ENCODE measurements around the gene CEPT1. TPM values are rescaled to one million over a fixed set of nuclear protein-coding genes. Genes with fewer than 3 reads are reported as not detected.

Gene CEPT1
- polyA plus RNA-seq, 4 donors, result 10.0 to 62.1 (median 18.2) TPM

DNA sequence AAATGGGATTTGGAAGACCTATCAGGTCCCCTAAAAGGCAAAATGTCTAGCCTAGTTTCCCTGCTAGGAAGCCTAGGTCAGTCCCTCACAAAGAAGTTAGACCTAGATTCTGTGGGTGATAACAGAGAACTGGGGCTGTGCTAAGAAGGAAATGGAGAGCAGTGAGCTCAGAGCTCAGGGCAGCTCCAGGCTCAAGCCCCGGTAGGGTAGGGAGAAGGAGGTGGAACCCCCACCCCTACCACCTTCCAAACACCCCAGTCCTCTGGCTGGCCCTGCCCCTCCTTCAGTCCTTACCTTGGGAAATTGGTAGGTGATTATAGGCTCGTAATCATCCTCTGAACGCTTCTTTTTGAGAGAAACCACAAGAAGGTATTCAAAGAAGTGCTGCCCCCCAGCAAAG lies 59.3 kb downstream of the CEPT1 start:
- WGBS, 3 donors, result 71 to 88% (median 82%) methylated on average over 3 of the region's 3 CpGs
- Histone ChIP-seq H3K4me3 (ENCODE audit: low read depth in 1 of 3, low read length in 3 of 3) (peak overlapping the region in 2 of 3 donors; percentile 33 to 58), H3K27ac (ENCODE audit: low read depth in 1 of 3, low read length in 2 of 3) (peak overlapping the region in 2 of 3 donors; percentile 53 to 59), H3K9me3 (ENCODE audit: control insufficient read depth in 2 of 2, insufficient read depth in 1 of 2, low read depth in 1 of 2, low read length in 1 of 2) (no peaks in the 10 kb centered on the region), H3K36me3 (ENCODE audit: control insufficient read depth in 3 of 3, insufficient read depth in 2 of 3, low read depth in 1 of 3, low read length in 3 of 3) (peaks cover 8 to 56% (median 30%) of the 10 kb centered on the region in 3 donors), H3K27me3 (ENCODE audit: control insufficient read depth in 3 of 3, insufficient read depth in 3 of 3, low read length in 3 of 3) (no peaks in the 10 kb centered on the region), H3K4me1 (ENCODE audit: control insufficient read depth in 3 of 3, insufficient read depth in 2 of 3, low read depth in 1 of 3, low read length in 2 of 3) (peaks cover 0 to 44% (median 15%) of the 10 kb centered on the region in 3 donors)
- FAIRE-seq, result no peak
- no peak for DNase-seq

DNA sequence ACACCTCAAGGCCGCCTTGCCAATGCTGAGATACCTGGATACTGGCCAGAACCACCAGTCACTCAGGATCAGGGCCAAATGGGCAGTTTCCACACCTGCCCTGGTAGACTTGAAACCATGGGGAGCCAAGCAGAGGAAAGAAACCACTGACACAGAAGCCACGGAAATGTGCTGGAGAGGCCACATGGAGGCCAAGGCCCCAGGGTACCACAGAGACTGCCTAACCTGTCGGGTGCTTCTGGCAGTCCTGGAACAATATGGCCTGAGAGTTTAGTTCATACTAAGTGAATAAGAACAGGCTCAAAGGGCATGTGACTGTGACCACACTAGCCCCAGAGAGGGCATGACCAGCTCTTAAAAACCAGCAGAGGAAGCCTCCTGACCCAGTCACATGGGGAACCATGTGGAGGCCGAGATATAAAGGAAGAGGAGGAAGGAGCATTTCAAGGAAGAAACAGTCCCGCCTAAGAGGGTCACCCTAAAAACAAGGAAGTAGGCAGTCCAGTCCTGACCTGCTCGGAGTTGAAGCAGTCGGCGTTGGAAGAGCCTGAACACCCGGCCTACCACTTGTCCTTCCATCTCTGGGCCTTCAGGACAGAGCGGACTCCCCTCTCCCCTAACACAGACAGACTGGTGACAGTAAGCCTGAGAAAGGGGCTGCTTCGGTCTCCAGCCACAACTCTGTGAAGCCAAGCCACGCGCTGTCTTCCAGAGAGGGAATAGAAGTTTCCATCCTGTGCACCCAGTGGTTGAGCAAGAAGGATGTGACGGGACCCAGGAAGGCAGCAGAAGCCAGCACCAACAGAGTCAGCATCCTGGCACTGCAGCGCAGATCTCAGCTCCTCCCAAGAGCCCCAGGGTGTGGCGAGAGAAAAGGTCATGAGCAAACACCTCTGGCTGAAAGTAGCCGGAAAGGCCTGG lies 60.1 kb downstream of the CEPT1 start, which contains the start of gene DENND2D:
Gene DENND2D (minus strand): TSS at position 766 of the 921 bp plus-strand sequence. CDS start 187 bp downstream, at position 579.
- Histone ChIP-seq H3K4me1 (ENCODE audit: control insufficient read depth in 3 of 3, insufficient read depth in 2 of 3, low read depth in 1 of 3, low read length in 2 of 3) (peaks cover 0 to 44% (median 15%) of the 10 kb centered on the region in 3 donors), H3K4me3 (ENCODE audit: low read depth in 1 of 3, low read length in 3 of 3) (peak within 1 kb of the TSS; percentile 1 to 58 (median 33)), H3K27ac (ENCODE audit: low read depth in 1 of 3, low read length in 2 of 3) (peak within 1 kb of the TSS; percentile 2 to 70 (median 56)), H3K9me3 (ENCODE audit: control insufficient read depth in 2 of 2, insufficient read depth in 1 of 2, low read depth in 1 of 2, low read length in 1 of 2) (no peaks in the 10 kb centered on the region), H3K27me3 (ENCODE audit: control insufficient read depth in 3 of 3, insufficient read depth in 3 of 3, low read length in 3 of 3) (no peaks in the 10 kb centered on the region), H3K36me3 (ENCODE audit: control insufficient read depth in 3 of 3, insufficient read depth in 2 of 3, low read depth in 1 of 3, low read length in 3 of 3) (peaks cover 8 to 50% (median 26%) of the 10 kb centered on the region in 3 donors)
- DNase-seq (peak in 1 of 2 donors; percentile 70), FAIRE-seq (no peak)
- WGBS, 3 donors, result 67 to 72% (median 67%) methylated on average over 17 of the region's 17 CpGs

DNA sequence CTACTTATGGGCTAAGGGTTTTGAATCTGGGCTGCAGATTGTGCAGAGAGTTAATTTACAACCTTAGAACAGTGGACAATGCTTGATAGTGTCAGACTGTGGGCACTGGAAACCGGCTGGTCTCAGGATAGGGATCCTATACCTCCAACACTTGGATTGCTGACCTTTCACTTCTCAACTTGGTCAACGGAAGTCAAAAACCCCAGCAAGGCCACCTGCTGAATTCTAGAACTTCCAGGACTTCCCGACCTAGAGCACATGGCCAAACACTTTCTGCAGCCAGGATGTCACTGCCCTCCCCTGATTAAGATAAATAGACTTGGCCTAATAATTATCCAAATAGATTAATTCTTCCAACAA lies 60.8 kb downstream of the CEPT1 start:
- FAIRE-seq (no peak), DNase-seq (no peak)
- peak overlapping the region; percentile 2 to 59 (median 39) for H3K27ac ChIP-seq (ENCODE audit: low read depth in 1 of 3, low read length in 2 of 3)
- no peaks in the 10 kb centered on the region for H3K9me3 ChIP-seq (ENCODE audit: control insufficient read depth in 2 of 2, insufficient read depth in 1 of 2, low read depth in 1 of 2, low read length in 1 of 2)
- WGBS, 3 donors, result 44 to 75% (median 60%) methylated on average over 3 of the region's 3 CpGs
- no peaks in the 10 kb centered on the region for H3K27me3 ChIP-seq (ENCODE audit: control insufficient read depth in 3 of 3, insufficient read depth in 3 of 3, low read length in 3 of 3)
- peaks cover 8 to 46% (median 23%) of the 10 kb centered on the region in 3 donors for H3K36me3 ChIP-seq (ENCODE audit: control insufficient read depth in 3 of 3, insufficient read depth in 2 of 3, low read depth in 1 of 3, low read length in 3 of 3)
- peak overlapping the region in 1 of 3 donors; percentile 58 for H3K4me3 ChIP-seq (ENCODE audit: low read depth in 1 of 3, low read length in 3 of 3)
- peaks cover 0 to 40% (median 15%) of the 10 kb centered on the region in 3 donors for H3K4me1 ChIP-seq (ENCODE audit: control insufficient read depth in 3 of 3, insufficient read depth in 2 of 3, low read depth in 1 of 3, low read length in 2 of 3)

DNA sequence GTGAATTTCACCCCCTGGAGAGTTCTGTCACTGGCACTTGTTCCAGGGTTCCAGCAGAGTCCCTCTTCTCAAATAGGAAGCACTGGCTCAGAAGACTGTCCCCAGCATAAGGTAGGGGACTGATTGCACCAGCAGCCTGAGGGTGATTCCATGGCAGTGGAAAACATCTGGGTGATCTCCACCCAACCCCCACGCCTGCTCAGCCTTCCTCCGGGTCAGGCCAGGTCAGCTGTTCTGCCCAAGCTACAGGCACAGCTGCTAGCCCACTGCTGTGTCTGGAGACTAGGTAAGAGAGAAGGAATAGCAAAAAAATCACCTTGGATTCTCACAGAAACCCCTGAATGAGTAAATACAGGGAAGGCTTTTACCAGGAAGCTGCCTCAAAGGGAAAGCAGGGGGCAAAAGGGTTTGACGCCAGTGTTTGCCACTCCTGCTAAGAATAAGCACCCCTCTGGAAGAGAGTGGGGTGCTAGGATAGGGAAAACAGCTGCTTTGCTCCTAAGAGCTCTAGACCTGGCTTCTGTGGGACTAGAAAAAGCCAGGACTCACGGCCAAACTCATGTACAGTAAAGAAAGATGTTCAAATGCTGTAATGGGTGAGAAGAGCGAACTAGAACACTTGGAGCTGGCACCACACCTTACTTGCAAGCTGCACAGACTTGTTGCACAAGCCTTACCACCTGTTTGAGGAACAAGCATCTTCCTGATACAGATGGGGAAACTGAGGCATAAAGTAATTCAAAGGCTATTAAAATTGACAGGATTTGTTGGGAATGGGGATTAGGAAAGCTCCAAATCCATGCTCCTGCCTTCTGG lies 61.5 kb downstream of the CEPT1 start:
- WGBS, 3 donors, result 68 to 79% (median 73%) methylated on average over 5 of the region's 5 CpGs
- peak overlapping the region in 2 of 3 donors; percentile 56 to 70 for H3K27ac ChIP-seq (ENCODE audit: low read depth in 1 of 3, low read length in 2 of 3)
- peaks cover 8 to 39% (median 16%) of the 10 kb centered on the region in 3 donors for H3K36me3 ChIP-seq (ENCODE audit: control insufficient read depth in 3 of 3, insufficient read depth in 2 of 3, low read depth in 1 of 3, low read length in 3 of 3)
- FAIRE-seq (no peak), DNase-seq (no peak)
- H3K4me3 ChIP-seq (ENCODE audit: low read depth in 1 of 3, low read length in 3 of 3), result peak overlapping the region in 1 of 3 donors; percentile 58
- H3K9me3 ChIP-seq (ENCODE audit: control insufficient read depth in 2 of 2, insufficient read depth in 1 of 2, low read depth in 1 of 2, low read length in 1 of 2), result no peaks in the 10 kb centered on the region
- peaks cover 0 to 36% (median 15%) of the 10 kb centered on the region in 3 donors for H3K4me1 ChIP-seq (ENCODE audit: control insufficient read depth in 3 of 3, insufficient read depth in 2 of 3, low read depth in 1 of 3, low read length in 2 of 3)
- H3K27me3 ChIP-seq (ENCODE audit: control insufficient read depth in 3 of 3, insufficient read depth in 3 of 3, low read length in 3 of 3), result no peaks in the 10 kb centered on the region

DNA sequence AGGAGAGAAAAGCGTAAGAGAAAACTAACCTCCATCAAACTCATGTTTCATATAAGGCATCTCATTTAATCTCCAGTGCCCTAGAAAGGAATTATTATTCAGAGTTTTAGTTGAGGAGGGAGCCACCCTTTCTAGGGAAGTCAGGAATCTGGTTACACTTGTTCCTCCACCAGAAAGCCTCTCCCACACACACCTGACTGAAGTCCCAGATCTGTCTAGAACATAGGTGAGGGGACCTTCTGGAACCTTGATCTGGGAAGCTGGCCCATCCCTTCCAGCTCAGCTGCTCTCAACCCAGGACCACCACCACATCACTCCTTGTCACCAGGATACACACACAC lies 62.3 kb downstream of the CEPT1 start:
- WGBS, 3 donors, result 89 to 95% (median 89%) methylated on average over 1 of the region's 1 CpG
- Histone ChIP-seq H3K4me1 (ENCODE audit: control insufficient read depth in 3 of 3, insufficient read depth in 2 of 3, low read depth in 1 of 3, low read length in 2 of 3) (peaks cover 0 to 36% (median 15%) of the 10 kb centered on the region in 3 donors), H3K27me3 (ENCODE audit: control insufficient read depth in 3 of 3, insufficient read depth in 3 of 3, low read length in 3 of 3) (no peaks in the 10 kb centered on the region), H3K36me3 (ENCODE audit: control insufficient read depth in 3 of 3, insufficient read depth in 2 of 3, low read depth in 1 of 3, low read length in 3 of 3) (peaks cover 6 to 33% (median 9%) of the 10 kb centered on the region in 3 donors), H3K9me3 (ENCODE audit: control insufficient read depth in 2 of 2, insufficient read depth in 1 of 2, low read depth in 1 of 2, low read length in 1 of 2) (no peaks in the 10 kb centered on the region), H3K27ac (ENCODE audit: low read depth in 1 of 3, low read length in 2 of 3) (peak overlapping the region; percentile 79 to 97 (median 88)), H3K4me3 (ENCODE audit: low read depth in 1 of 3, low read length in 3 of 3) (peak overlapping the region in 1 of 3 donors; percentile 16)
- DNase-seq, result peak; percentile 64 to 69
- FAIRE-seq, result no peak

DNA sequence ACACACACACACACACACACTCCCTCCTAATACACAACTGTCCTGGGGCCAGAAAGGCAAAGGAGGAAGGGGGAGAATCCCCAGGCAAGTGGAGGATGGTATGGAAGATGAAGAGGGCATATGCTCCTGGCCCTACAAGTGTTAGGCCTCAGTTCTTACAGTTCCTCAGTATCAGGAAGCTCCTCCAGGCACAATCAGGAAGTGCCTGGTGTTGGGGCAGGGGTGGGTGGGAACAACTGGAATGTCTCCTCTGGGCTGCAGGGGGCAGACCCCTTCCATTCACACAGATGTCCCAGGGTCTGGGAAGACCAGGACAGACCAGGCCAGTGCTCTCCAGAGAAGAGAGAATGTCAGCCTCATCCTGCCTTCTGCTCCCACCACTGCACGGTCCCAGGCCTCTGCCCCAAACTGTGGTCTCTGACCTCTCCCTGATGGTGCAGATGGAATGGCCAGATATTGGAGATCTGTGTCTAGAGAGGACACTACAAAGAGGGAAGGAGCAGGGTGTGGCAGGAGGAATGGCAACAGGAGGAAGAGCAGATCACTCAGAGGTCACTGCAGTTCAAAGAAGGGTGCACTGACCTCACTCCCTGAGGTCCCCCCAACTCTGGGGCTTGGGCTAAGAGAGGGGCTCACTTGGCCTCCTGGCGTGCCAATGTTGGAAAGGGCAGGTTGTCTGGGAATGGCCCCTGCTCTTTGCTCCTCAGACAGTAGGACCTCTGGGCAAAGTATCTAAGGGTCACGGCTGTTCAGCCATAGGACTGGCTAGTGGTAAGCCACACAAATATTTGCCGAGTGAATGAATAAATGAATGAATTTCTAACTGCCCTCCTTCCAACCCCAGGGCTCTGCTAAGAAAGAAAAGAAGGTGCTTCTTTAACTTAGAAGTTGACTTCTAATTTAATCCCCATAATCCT lies 62.9 kb downstream of the CEPT1 start:
- 15 to 51% (median 19%) methylated on average over 4 of the region's 4 CpGs for WGBS, 3 donors
- no peaks in the 10 kb centered on the region for H3K9me3 ChIP-seq (ENCODE audit: control insufficient read depth in 2 of 2, insufficient read depth in 1 of 2, low read depth in 1 of 2, low read length in 1 of 2)
- peaks cover 0 to 36% (median 15%) of the 10 kb centered on the region in 3 donors for H3K4me1 ChIP-seq (ENCODE audit: control insufficient read depth in 3 of 3, insufficient read depth in 2 of 3, low read depth in 1 of 3, low read length in 2 of 3)
- peak overlapping the region; percentile 79 to 97 (median 88) for H3K27ac ChIP-seq (ENCODE audit: low read depth in 1 of 3, low read length in 2 of 3)
- DNase-seq (peak; percentile 48 to 59), FAIRE-seq (no peak)
- H3K36me3 ChIP-seq (ENCODE audit: control insufficient read depth in 3 of 3, insufficient read depth in 2 of 3, low read depth in 1 of 3, low read length in 3 of 3), result peaks cover 0 to 27% (median 8%) of the 10 kb centered on the region in 3 donors
- no peaks in the 10 kb centered on the region for H3K27me3 ChIP-seq (ENCODE audit: control insufficient read depth in 3 of 3, insufficient read depth in 3 of 3, low read length in 3 of 3)
- H3K4me3 ChIP-seq (ENCODE audit: low read depth in 1 of 3, low read length in 3 of 3), result peak overlapping the region; percentile 52 to 98 (median 82)

DNA sequence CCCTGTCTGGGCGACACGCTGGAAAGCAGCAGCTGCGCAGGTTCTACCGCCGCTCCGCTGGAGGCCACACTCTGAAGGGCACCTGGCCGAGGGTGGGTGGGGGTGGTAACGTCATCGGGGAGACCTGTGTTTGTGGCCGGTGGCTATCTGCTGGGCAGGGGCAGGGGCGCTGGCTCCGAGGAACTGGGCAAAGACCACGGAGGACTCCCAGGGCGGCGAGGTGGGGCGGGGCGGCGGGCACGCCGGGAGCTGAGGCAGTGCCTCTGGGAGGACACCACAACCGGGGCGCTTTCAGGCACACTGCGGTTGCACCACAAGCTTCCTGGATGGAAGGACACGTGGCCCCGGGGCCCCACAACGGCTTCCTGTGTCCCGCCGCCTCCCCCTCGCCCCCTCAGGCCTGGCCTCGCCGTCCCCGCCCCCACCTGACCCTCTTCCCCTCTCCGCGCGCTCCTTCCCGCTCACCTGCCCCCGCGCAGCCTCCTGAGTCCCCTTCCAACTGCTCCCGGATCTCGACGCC lies 63.7 kb downstream of the CEPT1 start:
- H3K4me1 ChIP-seq (ENCODE audit: control insufficient read depth in 3 of 3, insufficient read depth in 2 of 3, low read depth in 1 of 3, low read length in 2 of 3), result peaks cover 0 to 36% (median 15%) of the 10 kb centered on the region in 3 donors

More for the DNA sequence above, 63.7 kb downstream of the CEPT1 start:
- FAIRE-seq (no peak), DNase-seq (peak; percentile 88 to 93)
- Histone ChIP-seq H3K36me3 (ENCODE audit: control insufficient read depth in 3 of 3, insufficient read depth in 2 of 3, low read depth in 1 of 3, low read length in 3 of 3) (peaks cover 0 to 20% (median 5%) of the 10 kb centered on the region in 3 donors), H3K27me3 (ENCODE audit: control insufficient read depth in 3 of 3, insufficient read depth in 3 of 3, low read length in 3 of 3) (no peaks in the 10 kb centered on the region), H3K27ac (ENCODE audit: low read depth in 1 of 3, low read length in 2 of 3) (peak overlapping the region; percentile 79 to 97 (median 88)), H3K9me3 (ENCODE audit: control insufficient read depth in 2 of 2, insufficient read depth in 1 of 2, low read depth in 1 of 2, low read length in 1 of 2) (no peaks in the 10 kb centered on the region), H3K4me3 (ENCODE audit: low read depth in 1 of 3, low read length in 3 of 3) (peak overlapping the region; percentile 52 to 98 (median 82))
- 1 to 5% (median 2%) methylated on average over 25 to 41 of the region's 41 CpGs for WGBS, 3 donors
